ENCODE measurements around the gene TMEM178A. TPM values are rescaled to one million over a fixed set of nuclear protein-coding genes. Genes with fewer than 3 reads are reported as not detected.

The TMEM178A gene
- total RNA-seq, 1 donor from 2014 or later: not detected

DNA sequence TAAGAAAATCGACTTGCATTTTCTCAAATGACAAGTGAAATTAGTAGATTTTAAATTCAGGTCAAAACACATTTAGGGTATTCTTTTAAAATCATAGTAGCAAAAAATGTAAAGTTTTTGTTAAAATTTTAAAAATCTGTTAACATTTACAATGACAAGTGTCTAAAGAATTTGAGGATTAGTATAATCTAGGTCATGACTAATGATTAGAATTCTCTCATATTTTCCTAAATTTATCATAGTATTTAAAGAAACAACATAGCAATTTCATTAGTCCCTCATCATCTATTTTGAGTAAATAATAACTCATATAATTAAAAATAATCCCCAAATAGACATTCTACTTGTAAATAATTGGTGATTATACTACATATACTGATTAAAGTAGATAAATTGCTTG is 89.7 kb downstream of the TMEM178A start:
- Mint-ChIP-seq H3K27me3 (ENCODE audit: insufficient read depth) (no peaks in the 10 kb centered on the region), H3K27ac (no peak overlapping the region)
- intact Hi-C loops (cut with micrococcal nuclease): no loop called here

DNA sequence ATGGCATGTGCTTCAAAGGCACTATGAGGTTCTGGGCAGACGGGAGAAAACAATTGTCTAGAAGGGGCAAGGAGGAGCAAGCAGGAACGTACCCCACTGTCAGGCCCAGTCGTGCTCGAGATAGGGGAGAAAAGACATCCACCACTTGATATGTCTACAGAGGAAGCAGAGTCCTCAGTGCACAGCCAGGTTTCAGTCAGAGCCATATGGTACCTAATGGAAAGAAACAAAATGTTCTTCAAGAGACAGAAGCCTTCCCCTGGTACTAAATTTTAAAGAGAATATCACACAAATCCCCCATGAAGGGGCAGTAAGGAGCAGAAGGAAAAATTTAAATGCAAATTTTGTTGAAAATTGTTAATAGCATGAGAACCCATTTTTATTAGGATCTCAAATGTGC is 91.4 kb downstream of the TMEM178A start:
- H3K9me3 Mint-ChIP-seq: no peaks in the 10 kb centered on the region
- H3K27ac Mint-ChIP-seq: no peak overlapping the region
- intact Hi-C loops (cut with micrococcal nuclease): no loop called here

More for the DNA sequence above, 89.7 kb downstream of the TMEM178A start:
- Mint-ChIP-seq H3K4me1 (ENCODE audit: low read depth) (no peaks in the 10 kb centered on the region), H3K9me3 (no peaks in the 10 kb centered on the region), H3K4me3 (no peak overlapping the region), H3K36me3 (ENCODE audit: low read depth) (peaks cover 52% of the 10 kb centered on the region)
- no peak for DNase-seq (ENCODE audit: low spot score)

DNA sequence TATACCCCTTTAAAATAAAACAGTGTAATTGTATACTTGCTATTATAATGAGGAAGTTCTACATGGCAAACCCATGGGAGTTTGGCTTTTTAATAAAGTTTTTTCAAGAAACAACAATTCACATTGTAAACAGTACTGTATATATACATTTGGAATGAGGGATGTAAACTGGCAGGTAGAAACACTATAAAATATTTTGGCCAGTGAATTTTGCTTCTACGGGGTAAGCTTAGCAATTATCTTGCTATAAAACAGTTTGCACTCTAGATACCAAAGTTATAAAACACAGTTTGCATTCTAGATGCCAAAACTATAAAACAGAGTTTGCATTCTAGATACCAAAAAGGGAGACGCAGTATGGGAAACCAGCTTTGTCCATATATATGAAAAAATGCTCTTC is 96.7 kb downstream of the TMEM178A start:
- Mint-ChIP-seq H3K27me3 (ENCODE audit: insufficient read depth) (no peaks in the 10 kb centered on the region), H3K9me3 (no peaks in the 10 kb centered on the region), H3K27ac (no peak overlapping the region), H3K4me1 (ENCODE audit: low read depth) (peaks cover 11% of the 10 kb centered on the region), H3K36me3 (ENCODE audit: low read depth) (peaks cover 62% of the 10 kb centered on the region), H3K4me3 (no peak overlapping the region)
- intact Hi-C loops (cut with micrococcal nuclease): no loop called here
- DNase-seq (ENCODE audit: low spot score): no peak

More for the DNA sequence above, 91.4 kb downstream of the TMEM178A start:
- Mint-ChIP-seq H3K4me3 (no peak overlapping the region), H3K27me3 (ENCODE audit: insufficient read depth) (no peaks in the 10 kb centered on the region), H3K36me3 (ENCODE audit: low read depth) (peaks cover 58% of the 10 kb centered on the region), H3K4me1 (ENCODE audit: low read depth) (no peaks in the 10 kb centered on the region)
- no peak for DNase-seq (ENCODE audit: low spot score)

Other genes with a start within 250 kb of the TMEM178A start
- gene MAP4K3, start 228.6 kb upstream of the TMEM178A start, total RNA-seq: 15.7 and 24.1 TPM in 2 replicates
- 21.2 and 21.6 TPM in 2 replicates for gene THUMPD2, start 113.3 kb downstream of the TMEM178A start, total RNA-seq